HG02840 (cell line): ENCODE results near the gene ST6GAL1.

Experiments
- ATAC-seq: cut with Tn5 transposase; IDR thresholded peaks from one replicate; pipeline ENCODE4 v1.9.1; 2021; ENCODE audit warnings: mild to moderate bottlenecking, moderate library complexity, moderate number of reproducible peaks; ENCODE audit not compliant: unreplicated experiment, low FRiP score

ST6GAL1 gene

DNA sequence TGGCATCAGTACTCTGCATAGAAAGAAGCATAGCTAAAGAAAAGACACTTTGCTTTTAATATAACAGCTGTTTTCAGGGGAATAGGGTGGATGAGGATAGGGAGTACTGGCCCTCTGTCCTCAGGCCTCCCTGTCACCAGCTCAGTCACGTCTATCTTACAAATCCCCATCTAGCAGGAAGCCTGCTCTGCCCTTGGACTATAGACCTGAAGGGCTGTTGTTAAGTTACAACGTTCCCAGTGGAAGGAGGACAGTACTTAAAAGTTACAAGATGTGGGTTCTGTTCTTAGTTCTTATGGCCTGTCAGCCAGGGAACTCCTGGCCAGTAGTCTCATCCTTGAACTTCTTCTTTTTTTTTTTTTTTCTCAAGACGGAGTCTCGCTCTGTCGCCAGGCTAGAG, 138.5 kb downstream of the ST6GAL1 start:
- no peak for ATAC-seq

DNA sequence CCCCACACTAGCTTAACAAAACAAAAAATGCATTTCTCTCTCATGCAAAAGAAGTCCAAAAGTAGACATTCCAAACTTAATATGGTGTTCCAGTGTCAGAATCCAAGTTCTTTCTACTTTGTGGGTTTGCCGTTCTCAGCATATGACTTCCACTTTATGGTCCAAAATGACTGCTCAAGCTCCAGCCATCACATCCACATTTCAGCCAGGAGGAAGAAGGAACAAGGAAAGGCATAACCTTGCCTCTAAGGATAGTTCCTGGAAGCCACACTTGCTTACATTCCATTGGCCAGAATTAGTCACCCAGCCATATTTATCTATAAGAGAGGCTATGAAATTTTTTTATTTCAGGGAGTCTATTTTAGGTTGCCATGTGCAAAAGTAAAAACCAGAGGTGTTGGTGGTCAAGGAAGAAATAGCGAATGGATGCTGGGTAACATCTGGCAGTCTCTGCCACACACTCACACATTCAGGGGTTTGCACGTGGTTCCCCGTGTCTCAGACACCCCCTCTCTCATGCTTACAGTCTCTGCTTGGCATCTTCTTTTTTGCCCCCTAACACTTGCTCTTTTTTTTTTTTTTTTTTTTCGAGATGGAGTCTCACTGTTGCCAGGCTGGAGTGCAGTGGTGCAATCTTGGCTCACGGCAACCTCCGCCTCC, 139.7 kb downstream of the ST6GAL1 start:
- no peak for ATAC-seq

DNA sequence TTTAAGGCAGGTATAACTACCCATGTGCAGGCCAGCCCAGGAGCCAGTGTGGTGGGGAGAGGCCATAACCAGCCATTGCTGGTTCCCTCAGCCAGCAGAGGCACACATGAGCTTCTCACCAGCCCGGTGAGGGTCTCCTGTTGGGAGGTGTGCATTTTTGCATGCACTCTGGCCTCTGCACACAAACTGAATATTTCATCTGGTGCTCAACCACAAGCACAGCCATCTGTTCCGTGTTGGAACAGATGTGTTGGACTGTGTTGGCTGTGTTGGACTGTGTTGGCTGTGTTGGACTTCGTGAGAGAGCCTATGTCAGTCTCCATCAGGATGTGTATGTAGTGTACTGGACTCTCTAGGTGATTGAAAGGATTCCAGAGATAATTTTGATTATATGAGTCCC, 141.8 kb downstream of the ST6GAL1 start:
- no peak for ATAC-seq

DNA sequence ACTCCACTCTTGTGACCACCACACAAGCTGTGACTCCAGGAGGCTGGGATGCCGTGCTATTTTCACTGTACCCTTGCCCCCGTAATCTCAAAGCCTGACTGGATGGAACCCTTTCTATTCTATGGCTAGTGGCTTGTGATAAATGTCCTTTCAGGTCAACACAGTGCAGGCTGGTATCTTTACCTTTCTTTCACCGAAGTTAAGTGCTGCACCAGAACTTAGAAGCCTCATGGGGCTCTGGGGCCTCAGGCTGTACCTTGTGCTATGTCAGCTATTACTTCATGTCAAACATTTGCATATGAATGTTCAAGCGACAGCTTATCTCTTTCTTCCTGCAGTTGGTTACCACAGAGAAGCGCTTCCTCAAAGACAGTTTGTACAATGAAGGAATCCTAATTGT, 142.2 kb downstream of the ST6GAL1 start:
- ATAC-seq, result no peak

DNA sequence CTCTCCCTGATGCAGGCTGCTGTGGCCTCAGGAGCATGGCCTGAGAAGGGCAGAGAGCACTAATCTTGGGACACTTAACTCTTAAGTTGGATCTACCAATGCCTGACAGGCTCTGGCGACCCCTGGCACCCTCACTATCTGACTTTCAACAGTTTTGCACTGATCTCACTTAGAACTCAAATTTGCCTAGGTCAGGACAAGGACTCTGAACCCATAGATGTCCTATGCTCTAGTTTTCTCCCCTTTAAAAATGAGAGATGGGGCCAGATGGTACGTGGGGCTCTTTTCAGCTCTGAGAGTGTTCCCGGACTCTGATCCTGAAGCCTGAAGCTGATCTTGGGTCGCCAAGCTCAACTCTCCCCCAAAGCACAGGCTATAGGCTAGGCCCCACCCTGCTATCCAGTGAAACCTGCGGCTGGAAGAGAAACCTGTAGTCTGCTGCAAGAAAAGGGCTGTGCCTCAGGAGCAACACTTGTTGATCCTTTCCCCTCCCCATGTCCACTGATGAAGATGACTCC, 143.3 kb downstream of the ST6GAL1 start:
- no peak for ATAC-seq

DNA sequence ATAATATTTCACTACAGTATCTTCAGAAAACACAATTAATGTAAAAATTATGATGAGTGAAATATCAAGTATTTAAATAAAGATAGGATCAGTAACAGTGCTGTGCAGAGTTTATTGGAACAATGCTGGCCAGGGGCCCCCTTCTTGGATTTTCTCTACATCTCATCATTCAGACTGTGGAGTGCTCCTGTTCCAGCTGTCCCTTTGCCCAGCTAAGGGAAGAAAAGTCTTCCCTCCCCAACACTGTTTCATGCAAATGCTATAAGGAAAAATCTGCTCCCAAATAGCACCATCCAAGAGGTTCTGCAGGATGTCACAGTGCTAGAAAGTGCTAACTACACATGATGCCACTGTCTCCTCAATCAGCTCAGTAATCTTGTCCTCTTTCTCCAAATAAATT, 144.5 kb downstream of the ST6GAL1 start:
- ATAC-seq, result no peak

DNA sequence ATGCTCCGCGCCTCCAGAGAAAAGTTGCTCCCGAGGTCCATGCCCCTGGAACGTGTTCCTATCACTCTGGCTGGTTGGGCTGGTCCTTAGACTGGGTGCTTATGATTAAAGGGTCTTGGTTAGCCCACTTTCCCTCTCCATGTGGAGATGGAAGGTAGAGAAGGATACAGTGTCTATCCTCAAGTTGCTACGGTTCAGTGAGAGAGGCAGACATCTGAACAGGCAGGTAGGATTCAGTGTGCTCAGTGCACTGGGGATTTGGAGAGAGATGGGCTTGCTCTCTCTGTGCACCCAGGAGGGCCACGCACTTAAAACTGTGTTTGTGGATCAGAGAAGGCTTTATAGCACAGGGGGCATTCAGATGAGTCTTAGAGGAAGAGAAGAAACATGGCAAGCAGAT, 146.0 kb downstream of the ST6GAL1 start:
- ATAC-seq, result no peak

DNA sequence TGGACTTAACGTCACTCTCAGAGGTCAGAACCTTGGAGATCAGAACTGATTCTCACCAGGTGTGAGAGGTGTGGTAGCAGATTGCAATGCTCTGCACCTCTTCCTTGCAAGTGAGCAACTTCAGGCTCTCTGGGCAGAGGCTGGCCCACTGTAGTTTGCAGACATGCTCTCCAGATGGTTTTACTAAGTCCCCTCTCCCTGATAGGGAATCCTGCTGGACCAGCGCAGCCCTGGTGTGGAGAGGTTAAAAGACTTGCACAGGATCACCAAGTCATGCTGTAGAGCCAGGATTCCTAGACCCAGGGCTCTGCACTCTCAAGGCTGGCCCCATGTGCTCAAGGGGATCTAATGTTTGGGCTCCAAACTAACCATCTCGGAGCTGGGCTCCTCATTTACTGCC, 146.8 kb downstream of the ST6GAL1 start:
- no peak for ATAC-seq

DNA sequence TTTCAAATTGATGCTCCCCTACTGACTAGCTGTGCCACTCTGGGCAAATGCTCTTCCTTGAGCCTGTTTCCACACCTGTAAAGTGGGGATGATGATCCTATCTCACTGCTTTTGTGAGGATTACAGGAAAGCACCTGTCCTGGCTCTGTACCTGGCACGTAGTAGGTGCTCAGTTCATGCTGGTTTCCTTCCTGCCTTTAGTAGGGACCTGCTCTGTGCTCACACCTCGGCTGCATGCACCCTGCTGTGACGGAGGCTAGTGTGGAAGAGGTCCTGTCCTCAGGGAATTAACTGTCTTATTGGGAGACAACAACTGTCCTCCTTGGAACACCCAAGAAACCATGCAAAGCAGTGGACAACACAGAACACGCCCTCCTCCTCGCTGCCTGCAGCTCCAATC, 147.2 kb downstream of the ST6GAL1 start:
- no peak for ATAC-seq

DNA sequence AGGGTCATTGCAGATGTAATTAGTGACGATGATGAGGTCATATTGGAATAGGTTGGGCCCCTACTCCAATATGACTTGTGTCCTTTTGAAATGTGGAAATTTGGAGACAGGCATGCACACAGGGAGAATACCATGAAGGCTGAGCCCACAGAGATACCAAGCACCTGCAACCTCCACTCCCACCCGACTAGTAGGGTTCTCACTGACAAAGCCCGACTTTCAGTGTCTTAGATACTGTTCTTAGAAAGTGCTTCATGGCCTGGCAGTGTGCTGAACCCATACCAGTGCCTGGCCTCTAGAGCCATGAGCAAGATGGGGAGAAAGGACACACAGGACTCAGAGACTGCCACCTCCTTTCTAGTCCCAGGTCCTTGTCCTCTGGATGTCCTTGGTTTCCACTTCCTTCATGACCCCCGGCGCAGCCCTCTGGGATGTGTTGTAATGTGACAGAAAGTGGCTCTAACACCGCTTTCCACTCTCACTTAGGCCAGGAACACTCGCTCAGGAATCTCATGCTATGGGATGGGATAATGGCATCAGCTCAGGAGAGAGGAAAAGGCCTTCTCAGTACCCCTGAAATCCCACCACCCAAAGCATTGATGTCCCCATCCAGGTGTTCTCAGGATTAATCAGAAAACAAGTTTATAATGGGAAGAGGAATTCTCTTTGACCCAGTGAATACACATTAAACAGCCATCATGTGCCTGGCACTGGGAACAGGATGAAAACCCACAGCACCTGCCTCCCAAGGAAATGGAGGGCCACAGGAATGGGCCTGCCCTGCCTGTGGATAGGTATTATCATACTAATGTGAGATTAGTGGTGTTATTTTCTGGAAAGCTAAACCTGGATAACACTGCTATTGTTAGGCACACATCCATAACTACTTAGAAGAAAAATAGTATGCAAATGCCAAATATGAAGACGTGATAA, 149.0 kb downstream of the ST6GAL1 start:
- ATAC-seq, result no peak

DNA sequence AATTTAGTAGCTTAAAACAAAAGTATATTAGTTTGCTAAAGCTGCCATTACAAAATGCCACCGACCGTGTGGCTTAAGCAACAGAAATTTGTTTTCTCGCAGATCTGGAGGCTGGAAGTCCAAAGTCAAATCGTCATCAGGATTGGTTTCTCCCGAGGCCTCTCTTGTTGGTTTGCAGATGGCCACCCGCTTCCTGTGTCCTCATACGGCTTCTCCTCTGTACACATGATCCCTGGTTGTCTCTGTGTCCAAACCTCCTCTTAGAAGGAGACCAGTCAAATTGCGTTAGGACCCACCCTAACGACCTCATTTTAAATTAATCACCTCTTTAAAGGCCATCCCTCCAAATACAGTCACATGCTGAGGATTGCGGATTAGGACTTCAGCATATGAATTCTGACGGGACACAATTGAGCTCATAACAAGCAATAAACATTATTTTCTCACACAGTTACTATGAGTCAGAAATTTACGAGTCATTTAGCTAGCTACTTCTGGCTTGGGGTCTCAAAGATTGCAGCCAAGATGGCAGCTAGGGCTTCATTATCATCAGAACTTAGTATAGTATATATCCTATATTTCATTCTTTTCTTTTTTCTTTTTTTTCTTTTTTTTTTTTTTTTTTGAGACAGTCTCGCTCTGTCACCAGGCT, 150.6 kb downstream of the ST6GAL1 start:
- ATAC-seq, result no peak

DNA sequence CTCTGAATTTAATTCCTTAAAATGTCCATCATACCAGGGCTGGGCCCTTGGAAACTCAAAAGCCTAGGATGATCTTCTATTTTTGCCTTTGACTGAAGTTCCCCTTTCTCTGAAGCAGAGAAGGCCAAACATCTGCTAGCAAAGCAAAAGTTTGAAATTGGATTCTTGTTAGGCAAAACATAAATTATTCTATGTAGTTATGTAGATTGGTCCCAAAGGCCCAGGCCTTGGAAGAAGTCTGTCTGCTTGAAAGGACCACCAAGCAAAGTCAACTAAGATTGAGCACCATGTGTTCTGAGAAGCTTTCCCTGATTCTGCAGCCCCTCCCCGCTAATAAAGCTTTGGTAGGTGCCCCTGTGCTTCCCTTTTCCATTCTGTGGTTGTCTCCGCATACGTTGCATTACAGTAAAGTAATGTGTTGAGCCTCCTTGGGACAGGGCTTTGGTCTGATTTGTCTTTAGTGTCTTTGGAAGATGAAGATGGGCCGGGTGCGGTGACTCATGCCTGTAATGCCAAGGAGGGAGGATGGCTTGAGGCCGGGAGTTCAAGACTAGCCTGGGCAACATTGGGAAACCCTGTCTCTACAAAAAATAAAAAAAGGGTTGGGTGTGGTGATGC, 152.5 kb downstream of the ST6GAL1 start:
- ATAC-seq, result no peak

DNA sequence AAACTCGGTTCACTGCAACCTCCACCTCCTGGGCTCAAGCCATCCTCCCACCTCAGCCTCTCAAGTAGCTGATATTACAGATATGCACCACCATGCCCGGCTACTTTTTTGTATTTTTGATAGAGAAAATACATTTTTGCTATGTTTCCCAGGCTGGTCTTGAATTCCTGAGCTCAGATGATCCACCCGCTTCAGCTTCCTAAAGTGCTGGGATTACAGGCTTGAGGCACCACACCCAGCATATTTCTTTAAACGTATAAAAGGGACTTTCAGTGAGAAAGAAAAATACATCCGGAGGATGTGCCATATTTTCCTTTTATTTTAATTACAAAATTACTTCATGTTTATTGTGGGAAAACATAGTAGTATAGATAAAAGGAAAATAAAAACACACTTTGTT, 153.8 kb downstream of the ST6GAL1 start:
- no peak for ATAC-seq

DNA sequence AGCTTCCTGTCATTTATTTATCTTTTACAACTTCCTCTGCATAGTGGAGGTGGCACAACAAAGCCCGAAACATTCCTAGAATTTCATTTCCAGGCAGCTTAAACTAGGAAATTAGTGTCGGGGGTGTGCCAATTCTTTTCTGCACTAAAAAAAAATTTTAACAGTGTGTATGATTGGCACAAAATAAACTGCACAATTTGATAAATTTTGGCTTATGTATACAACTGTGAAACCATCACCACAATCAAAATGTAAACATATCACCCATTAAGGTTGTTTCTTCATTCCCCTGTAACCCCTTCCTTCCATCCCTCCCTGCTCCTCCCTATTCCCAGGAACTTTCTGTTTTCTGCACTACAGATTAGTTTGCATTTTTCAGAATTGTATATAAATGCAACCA, 154.3 kb downstream of the ST6GAL1 start:
- no peak for ATAC-seq

DNA sequence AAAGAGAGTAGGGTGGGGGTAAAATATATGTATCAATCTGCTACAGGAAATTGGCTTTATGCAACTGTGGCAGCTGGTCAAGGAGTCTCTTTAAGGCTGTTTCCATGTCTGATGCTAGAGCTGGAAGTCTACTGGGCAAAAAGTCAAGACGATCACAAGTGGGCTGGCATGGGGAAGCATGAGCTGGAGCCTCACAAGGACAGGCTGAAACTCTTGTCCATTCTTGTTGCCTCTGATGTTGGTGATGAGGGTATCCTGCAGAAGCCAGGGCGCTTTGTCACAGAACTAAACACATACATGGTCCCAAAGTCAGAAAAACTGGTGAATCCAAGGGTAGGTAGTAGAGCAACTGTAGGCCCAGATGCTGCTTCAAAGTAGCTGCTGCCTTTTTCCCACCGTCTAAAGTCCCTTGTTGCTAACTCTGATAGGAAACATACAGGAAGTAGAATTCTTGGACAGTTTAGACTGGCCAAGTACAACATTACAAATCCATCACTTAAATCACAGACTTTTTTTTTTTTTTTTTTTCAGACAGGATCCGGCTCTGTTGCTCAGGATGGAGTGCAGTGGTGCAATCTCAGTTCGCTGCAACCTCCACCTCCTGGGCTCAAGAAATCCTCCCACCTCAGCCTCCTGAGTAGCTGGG, 154.8 kb downstream of the ST6GAL1 start:
- no peak for ATAC-seq

DNA sequence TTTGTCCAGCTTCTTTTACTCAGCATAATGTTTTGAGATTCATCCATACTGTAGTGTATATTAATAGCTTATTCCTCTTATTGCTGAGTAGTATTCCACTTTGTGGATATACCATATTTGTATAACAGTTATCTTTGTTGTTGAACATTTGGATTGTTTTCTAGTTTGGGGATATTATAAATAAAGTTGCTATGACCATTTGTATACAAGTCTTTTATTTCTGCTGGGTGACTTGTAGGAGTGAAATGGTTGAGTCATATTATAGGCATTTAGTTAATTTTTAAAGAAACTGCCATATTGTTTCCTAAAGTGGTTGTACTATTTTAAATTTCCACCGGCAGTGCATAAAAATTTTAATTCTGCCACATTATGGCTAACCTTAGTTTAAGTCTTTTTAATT, 155.6 kb downstream of the ST6GAL1 start:
- ATAC-seq, result no peak

DNA sequence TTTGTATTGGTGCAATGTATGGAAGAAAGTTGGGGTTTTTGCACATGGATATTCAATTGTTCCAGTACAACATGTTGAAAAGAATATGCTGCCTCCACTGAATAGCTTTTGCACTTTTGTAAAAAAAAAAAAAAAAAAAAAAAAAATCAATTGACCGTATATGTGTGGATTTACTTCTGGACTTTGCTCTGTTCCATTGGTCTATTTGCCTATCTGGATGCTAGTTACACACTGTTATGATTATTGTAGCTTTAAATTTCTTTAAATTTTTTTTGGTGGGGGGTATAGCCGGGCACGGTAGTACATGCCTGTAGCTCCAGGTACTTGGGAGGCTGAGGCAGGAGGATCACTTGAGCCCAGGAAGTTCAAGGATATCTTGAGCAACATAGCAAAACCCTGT, 156.5 kb downstream of the ST6GAL1 start:
- no peak for ATAC-seq

DNA sequence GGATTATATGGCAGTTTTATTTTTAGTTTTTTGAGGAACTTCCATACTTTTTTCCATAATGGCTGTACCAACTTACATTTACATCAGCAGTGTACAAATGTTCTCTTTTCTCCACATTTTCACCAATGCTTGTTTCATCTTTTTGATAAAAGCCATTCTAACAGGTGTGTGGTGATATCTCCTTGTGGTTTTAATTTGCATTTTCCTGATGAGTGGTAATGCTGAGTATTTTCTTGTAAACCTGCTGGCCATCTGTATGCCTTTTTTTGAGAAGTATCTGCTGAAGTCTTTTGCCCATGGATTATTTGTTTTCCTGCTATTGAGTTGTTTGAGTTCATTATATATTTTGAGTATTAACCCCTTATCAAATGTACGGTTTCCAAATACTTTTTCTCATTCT, 158.4 kb downstream of the ST6GAL1 start:
- ATAC-seq, result no peak

DNA sequence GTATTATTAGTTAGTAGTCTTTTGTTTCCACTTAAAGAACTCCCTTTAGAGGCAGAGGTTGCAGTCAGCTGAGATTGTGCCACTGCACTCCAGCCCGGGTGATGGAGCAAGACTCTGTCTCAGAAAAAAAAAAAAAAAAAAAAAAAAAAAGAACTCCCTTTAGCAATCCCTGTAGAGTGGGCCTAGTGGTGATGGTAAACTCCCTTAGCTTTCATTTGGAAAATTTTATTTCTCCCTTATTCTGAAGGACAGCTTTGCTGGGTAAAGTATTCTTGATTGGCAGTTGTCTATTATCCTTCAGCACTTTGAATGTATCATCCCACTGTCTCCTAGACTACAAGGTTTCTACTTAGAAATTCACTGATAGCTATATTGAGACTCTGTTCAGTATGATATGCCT, 163.0 kb downstream of the ST6GAL1 start:
- no peak for ATAC-seq

DNA sequence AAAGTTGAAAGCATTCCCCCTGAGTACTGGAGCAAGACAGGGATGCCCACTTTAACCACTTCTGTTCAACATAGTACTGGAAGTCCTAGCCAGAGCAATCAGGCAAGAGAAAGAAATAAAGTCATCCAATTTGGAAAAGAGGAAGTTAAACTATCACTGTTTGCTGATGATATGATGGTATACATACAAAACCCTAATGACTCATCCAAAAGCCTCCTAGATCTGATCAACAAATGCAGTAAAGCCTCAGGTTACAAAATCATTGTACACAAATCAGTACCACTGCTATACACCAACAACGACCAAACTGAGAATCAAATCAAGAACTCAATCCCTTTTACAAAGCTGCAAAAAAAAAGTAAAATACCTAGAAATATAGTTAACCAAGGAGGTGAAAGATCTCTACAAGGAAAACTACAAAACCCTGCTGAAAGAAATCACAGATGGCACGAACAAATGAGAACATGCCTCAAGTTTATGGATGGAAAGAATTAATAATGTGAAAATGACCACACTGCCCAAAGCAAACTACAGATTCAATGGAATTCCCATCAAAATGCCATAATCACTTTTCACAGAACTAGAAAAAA, 168.7 kb downstream of the ST6GAL1 start:
- no peak for ATAC-seq
